Measurements from ENCODE around the gene PRTFDC1. TPM values are rescaled to one million over a fixed set of nuclear protein-coding genes. Genes with fewer than 3 reads are reported as not detected.
"Not testable (repeated sequence)": the region's sequence is repeated elsewhere in the genome, so short reads cannot be mapped to it uniquely, and the experiment has no call there.

Gene PRTFDC1
- total RNA-seq, 2 donors from 2014 or later, result 0.80 to 2.0 TPM

GRCh38 chr10:24920907-24921881 lies 31.2 kb downstream of the PRTFDC1 start:
- no peaks in the 10 kb centered on the region for H3K9me3 ChIP-seq
- H3K4me1 ChIP-seq (replicated peaks), result no peaks in the 10 kb centered on the region
- WGBS, result 61% methylated on average over 7 of the region's 7 CpGs
- H3K27me3 ChIP-seq (replicated peaks; ENCODE audit: insufficient read depth), result no peaks in the 10 kb centered on the region
- intact Hi-C loops (cut with DNase I), result no loop called here
- TF ChIP-seq CTCF (IDR thresholded peaks at IDR 0.05) (no peak), POLR2A (IDR thresholded peaks at IDR 0.05) (no peak), POLR2AphosphoS5 (IDR thresholded peaks at IDR 0.05) (no peak)
- DNase-seq (ENCODE audit: low spot score), result no peak
- H3K27ac ChIP-seq, result no peak overlapping the region
- no peaks in the 10 kb centered on the region for H3K36me3 ChIP-seq
- no peak overlapping the region for H3K4me3 ChIP-seq

GRCh38 chr10:24920192-24920591 lies 32.2 kb downstream of the PRTFDC1 start:
- intact Hi-C loops (cut with DNase I), result not testable (repeated sequence)

GRCh38 chr10:24919629-24920028 lies 32.8 kb downstream of the PRTFDC1 start:
- H3K4me3 ChIP-seq; H3K9me3 ChIP-seq; intact Hi-C loops (cut with DNase I); H3K4me1 ChIP-seq (replicated peaks); H3K36me3 ChIP-seq; H3K27ac ChIP-seq; H3K27me3 ChIP-seq (replicated peaks; ENCODE audit: insufficient read depth); DNase-seq (ENCODE audit: low spot score): not testable (repeated sequence)
- WGBS, result 94% methylated on average over 1 of the region's 1 CpG

More at GRCh38 chr10:24920192-24920591, 32.2 kb downstream of the PRTFDC1 start:
- not testable (repeated sequence) for H3K4me3 ChIP-seq; H3K9me3 ChIP-seq; H3K36me3 ChIP-seq; H3K27ac ChIP-seq; DNase-seq (ENCODE audit: low spot score); H3K27me3 ChIP-seq (replicated peaks; ENCODE audit: insufficient read depth); H3K4me1 ChIP-seq (replicated peaks)
- 93% methylated on average over 2 of the region's 2 CpGs for WGBS

GRCh38 chr10:24917979-24918378 lies 34.4 kb downstream of the PRTFDC1 start:
- intact Hi-C loops (cut with DNase I), result no loop called here

GRCh38 chr10:24917493-24917892 lies 34.9 kb downstream of the PRTFDC1 start:
- intact Hi-C loops (cut with DNase I), result no loop called here
- no peaks in the 10 kb centered on the region for H3K4me1 ChIP-seq (replicated peaks)
- H3K27me3 ChIP-seq (replicated peaks; ENCODE audit: insufficient read depth), result no peaks in the 10 kb centered on the region
- WGBS, result 98% methylated on average over 3 of the region's 3 CpGs
- H3K4me3 ChIP-seq, result no peak overlapping the region
- no peaks in the 10 kb centered on the region for H3K36me3 ChIP-seq
- TF ChIP-seq POLR2A (IDR thresholded peaks at IDR 0.05) (no peak), CTCF (IDR thresholded peaks at IDR 0.05) (no peak), POLR2AphosphoS5 (IDR thresholded peaks at IDR 0.05) (no peak)
- H3K9me3 ChIP-seq, result no peaks in the 10 kb centered on the region
- no peak for DNase-seq (ENCODE audit: low spot score)
- no peak overlapping the region for H3K27ac ChIP-seq

More at GRCh38 chr10:24917979-24918378, 34.4 kb downstream of the PRTFDC1 start:
- no peaks in the 10 kb centered on the region for H3K27me3 ChIP-seq (replicated peaks; ENCODE audit: insufficient read depth)
- no peak overlapping the region for H3K4me3 ChIP-seq
- DNase-seq (ENCODE audit: low spot score), result no peak
- no peak overlapping the region for H3K27ac ChIP-seq
- no peaks in the 10 kb centered on the region for H3K36me3 ChIP-seq
- no peaks in the 10 kb centered on the region for H3K4me1 ChIP-seq (replicated peaks)
- no peak for TF ChIP-seq CTCF (IDR thresholded peaks at IDR 0.05)
- no peak for TF ChIP-seq POLR2A (IDR thresholded peaks at IDR 0.05)
- no peak for TF ChIP-seq POLR2AphosphoS5 (IDR thresholded peaks at IDR 0.05)
- no peaks in the 10 kb centered on the region for H3K9me3 ChIP-seq

- Histone ChIP-seq H3K27ac (no peak overlapping the region), H3K27me3 (replicated peaks; ENCODE audit: insufficient read depth) (no peaks in the 10 kb centered on the region), H3K9me3 (no peaks in the 10 kb centered on the region), H3K4me3 (no peak overlapping the region), H3K4me1 (replicated peaks) (no peaks in the 10 kb centered on the region), H3K36me3 (no peaks in the 10 kb centered on the region)
- intact Hi-C loops (cut with DNase I), result no loop called here
- no peak for DNase-seq (ENCODE audit: low spot score)
- TF ChIP-seq CTCF (IDR thresholded peaks at IDR 0.05) (no peak), POLR2AphosphoS5 (IDR thresholded peaks at IDR 0.05) (no peak), POLR2A (IDR thresholded peaks at IDR 0.05) (no peak)
- 91% methylated on average over 2 of the region's 2 CpGs for WGBS
Observed at GRCh38 chr10:24916365-24916764, 36.0 kb downstream of the PRTFDC1 start.
